B cell (primary cell): ENCODE results near the gene RNF7. TPM values are rescaled to one million over a fixed set of nuclear protein-coding genes. Genes with fewer than 3 reads are reported as not detected.

Experiments used
- ATAC-seq: fragments of 200-7000 bp; cut with Tn5 transposase; one replicate; pipeline ENCODE4 v1.10.0; 2021; ENCODE audit warnings: low read depth, mild to moderate bottlenecking, moderate number of reproducible peaks, moderate library complexity
- CTCF ChIA-PET: fragments of 350-600 bp; sonication (Branson Sonifier 250); formaldehyde crosslinking; loops from one replicate; lab custom pipeline; 2021; ENCODE audit warnings: antibody characterized with exemption, inconsistent platforms; lab: Charles Lee
- POLR2A ChIA-PET: fragments of 350-600 bp; sonication (Branson Sonifier 250); formaldehyde crosslinking; loops from one replicate; lab custom pipeline; 2021; ENCODE audit warnings: antibody characterized with exemption; lab: Charles Lee
- DNase-seq: peaks from one replicate; pipeline ENCODE4 v3.0.0; 2013
- H2AFZ ChIP-seq: 2 replicates; pipeline ENCODE4 v1.6.1; 2012; ENCODE audit warnings: mild to moderate bottlenecking, low read depth, low read length; ENCODE audit not compliant: insufficient read depth, poor library complexity, severe bottlenecking
- H3K27ac ChIP-seq, 2 donors: 1 replicate in 1 of 2; 2 replicates in 1 of 2; pipeline ENCODE4 v1.5.1; 2012 to 2013; ENCODE audit warnings: low read length in 2 of 2, mild to moderate bottlenecking in 2 of 2, moderate library complexity in 1 of 2
- H3K27me3 ChIP-seq, 4 experiments: fragments of 200-600 bp in 1 of 4; sonication (generic) in 1 of 4; replicated peaks in 1 of 4; 1 replicate in 2 of 4; 2 replicates in 2 of 4; pipeline versions ENCODE4 v1.6.1 to v1.7.0; 2013 to 2016; ENCODE audit warnings: low read length in 3 of 4, mild to moderate bottlenecking in 2 of 4, mixed read lengths in 1 of 4, moderate library complexity in 1 of 4; ENCODE audit not compliant: insufficient read depth in 4 of 4, control insufficient read depth in 3 of 4; ENCODE audit errors: control extremely low read depth in 1 of 4
- H3K36me3 ChIP-seq, 2 experiments: replicated peaks in 1 of 2; 1 replicate in 1 of 2; 2 replicates in 1 of 2; pipeline versions ENCODE4 v1.6.1 to v1.7.1; 2013; ENCODE audit warnings: low read length in 1 of 2; ENCODE audit not compliant: insufficient read depth in 2 of 2, control insufficient read depth in 1 of 2; ENCODE audit errors: control extremely low read depth in 1 of 2, extremely low read depth in 1 of 2
- H3K4me1 ChIP-seq, 2 donors: fragments of 200-600 bp in 1 of 2; sonication (generic) in 1 of 2; 1 replicate in 1 of 2; 2 replicates in 1 of 2; pipeline versions ENCODE4 v1.5.1 to v1.6.1; 2013 to 2017; ENCODE audit warnings: low read length in 2 of 2; ENCODE audit not compliant: control insufficient read depth in 2 of 2, insufficient read depth in 2 of 2
- H3K4me2 ChIP-seq: replicated peaks from 2 replicates; pipeline ENCODE3; 2012; ENCODE audit warnings: mild to moderate bottlenecking, low read depth, low read length; ENCODE audit not compliant: poor library complexity, severe bottlenecking
- H3K4me3 ChIP-seq, 5 experiments: fragments of 200-600 bp in 1 of 5; sonication (generic) in 1 of 5; 1 replicate in 3 of 5; 2 replicates in 2 of 5; pipeline versions ENCODE4 v1.5.1 to v1.7.0; 2011 to 2016; ENCODE audit warnings: low read length in 4 of 5, mild to moderate bottlenecking in 4 of 5, low read depth in 2 of 5, control low read depth in 1 of 5, moderate library complexity in 1 of 5; ENCODE audit not compliant: insufficient read depth in 1 of 5; ENCODE audit errors: control extremely low read depth in 1 of 5, extremely low read depth in 1 of 5
- H3K79me2 ChIP-seq: fragments of 200-600 bp; sonication (generic); one replicate; pipeline ENCODE4 v1.6.0; 2016; ENCODE audit warnings: low read length; ENCODE audit not compliant: control insufficient read depth, insufficient read depth
- H3K9ac ChIP-seq: fragments of 200-600 bp; sonication (generic); 2 replicates; pipeline ENCODE4 v1.6.1; 2017; ENCODE audit warnings: mild to moderate bottlenecking, low read length, moderate library complexity
- H3K9me3 ChIP-seq, 3 donors: one replicate each; pipeline versions ENCODE4 v1.6.1 to v1.7.1; 2013; ENCODE audit warnings: low read length in 2 of 3; ENCODE audit not compliant: control insufficient read depth in 2 of 3, insufficient read depth in 1 of 3; ENCODE audit errors: control extremely low read depth in 1 of 3
- H4K20me1 ChIP-seq: 2 replicates; pipeline ENCODE4 v1.6.0; 2012; ENCODE audit warnings: mild to moderate bottlenecking, low read length; ENCODE audit not compliant: insufficient read depth, control insufficient read depth, poor library complexity, severe bottlenecking
- H3K27ac Mint-ChIP-seq: one replicate; pipeline ENCODE4 v1.8.0; 2021; ENCODE audit warnings: mixed read lengths
- H3K27me3 Mint-ChIP-seq: one replicate; pipeline ENCODE4 v1.8.0; 2021; ENCODE audit warnings: mixed read lengths
- H3K4me1 Mint-ChIP-seq: one replicate; pipeline ENCODE4 v1.8.0; 2021; ENCODE audit warnings: mixed read lengths
- H3K4me3 Mint-ChIP-seq: one replicate; pipeline ENCODE4 v1.8.0; 2021; ENCODE audit warnings: mixed read lengths
- H3K9me3 Mint-ChIP-seq: one replicate; pipeline ENCODE4 v1.8.0; 2022; ENCODE audit warnings: mixed read lengths; ENCODE audit not compliant: insufficient read depth
- EZH2 ChIP-seq: IDR thresholded peaks from 2 replicates; pipeline ENCODE4 v1.6.1; 2012; ENCODE audit warnings: borderline replicate concordance, low read depth, mild to moderate bottlenecking, moderate library complexity, low read length; ENCODE audit not compliant: insufficient read depth, poor library complexity, severe bottlenecking
- whole genome bisulfite sequencing: methylation state at CpG from one replicate; pipeline ENCODE4 v1.1.5; 2013; ENCODE audit warnings: missing lambda C conversion rate; ENCODE audit not compliant: insufficient coverage; 5-methylcytosine and 5-hydroxymethylcytosine counted together
- intact Hi-C: fragments of 100-400 bp; cut with micrococcal nuclease; formaldehyde crosslinking; loops from one replicate; pipeline ENCODE4 v1.10.0; 2022
- polyA plus RNA-seq: library from polyadenylated mRNA; depleted of rRNA; stranded (reverse); fragments of >200 nt; gene quantifications from 2 replicates; pipeline ENCODE4 v1.2.3, GENCODE V29; 2012
- total RNA-seq, 2 donors: library from RNA; stranded (reverse); fragments of 120-200 nt in 1 of 2; gene quantifications; 1 replicate in 1 of 2; 2 replicates in 1 of 2; pipeline versions ENCODE4 v1.2.3 to v1.2.4, GENCODE V29; 2013 to 2022
- TF ChIP-seq, protein P1 (sequence below): fragments of 200-600 bp; IDR thresholded peaks from one replicate; pipeline ENCODE4 v1.8.0; 2022; ENCODE audit warnings: antibody characterized with exemption, mild to moderate bottlenecking

RNF7 gene
- total and polyA plus RNA-seq, 2 donors (not counting 1 experiment from before 2014, with no cell fraction given), result 38.0 to 40.9 TPM

DNA sequence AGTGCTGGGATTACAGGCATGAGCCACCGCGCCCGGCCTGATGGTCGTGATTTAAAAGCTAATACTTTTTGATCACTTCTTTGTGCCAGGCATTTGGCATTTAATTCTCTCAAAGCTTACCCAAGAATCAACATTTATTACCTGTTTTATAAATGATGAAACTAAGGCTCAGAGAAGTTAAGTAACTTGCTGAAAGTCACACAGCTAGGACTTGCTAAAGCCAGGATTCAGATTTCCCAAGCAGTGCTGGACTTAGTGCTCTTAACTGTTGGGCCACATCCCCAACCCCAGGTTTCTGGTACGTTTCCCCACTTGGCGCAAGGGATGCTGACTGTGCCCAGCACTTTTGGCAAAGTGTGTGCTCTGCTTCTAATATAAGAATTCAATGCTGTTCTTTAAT, 35.6 kb downstream of the RNF7 start:
- H3K4me3 ChIP-seq, result no peak overlapping the region
- intact Hi-C loops, result no loop called here
- no peaks in the 10 kb centered on the region for H3K9me3 ChIP-seq
- no peaks in the 10 kb centered on the region for H3K4me1 ChIP-seq
- TF ChIP-seq, protein P1, sequence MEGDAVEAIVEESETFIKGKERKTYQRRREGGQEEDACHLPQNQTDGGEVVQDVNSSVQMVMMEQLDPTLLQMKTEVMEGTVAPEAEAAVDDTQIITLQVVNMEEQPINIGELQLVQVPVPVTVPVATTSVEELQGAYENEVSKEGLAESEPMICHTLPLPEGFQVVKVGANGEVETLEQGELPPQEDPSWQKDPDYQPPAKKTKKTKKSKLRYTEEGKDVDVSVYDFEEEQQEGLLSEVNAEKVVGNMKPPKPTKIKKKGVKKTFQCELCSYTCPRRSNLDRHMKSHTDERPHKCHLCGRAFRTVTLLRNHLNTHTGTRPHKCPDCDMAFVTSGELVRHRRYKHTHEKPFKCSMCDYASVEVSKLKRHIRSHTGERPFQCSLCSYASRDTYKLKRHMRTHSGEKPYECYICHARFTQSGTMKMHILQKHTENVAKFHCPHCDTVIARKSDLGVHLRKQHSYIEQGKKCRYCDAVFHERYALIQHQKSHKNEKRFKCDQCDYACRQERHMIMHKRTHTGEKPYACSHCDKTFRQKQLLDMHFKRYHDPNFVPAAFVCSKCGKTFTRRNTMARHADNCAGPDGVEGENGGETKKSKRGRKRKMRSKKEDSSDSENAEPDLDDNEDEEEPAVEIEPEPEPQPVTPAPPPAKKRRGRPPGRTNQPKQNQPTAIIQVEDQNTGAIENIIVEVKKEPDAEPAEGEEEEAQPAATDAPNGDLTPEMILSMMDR, result no peak
- no peak for TF ChIP-seq EZH2
- DNase-seq, result no peak
- H3K79me2 ChIP-seq, result no peaks in the 10 kb centered on the region
- no peak overlapping the region for H3K9ac ChIP-seq
- no peak for ATAC-seq
- ChIA-PET POLR2A (interaction anchor here (0.7 kb wide), 1 partner anchor 195 kb away, joined by 4 read pairs; no protein-coding TSS in a partner anchor), CTCF (interaction anchor here (0.7 kb wide), 1 partner anchor 45 kb away, joined by 3 read pairs; no protein-coding TSS in a partner anchor)
- Mint-ChIP-seq H3K9me3 (no peaks in the 10 kb centered on the region), H3K27ac (no peak overlapping the region), H3K4me1 (no peaks in the 10 kb centered on the region), H3K27me3 (peaks cover 5% of the 10 kb centered on the region), H3K4me3 (no peak overlapping the region)
- H4K20me1 ChIP-seq, result no peaks in the 10 kb centered on the region
- no peaks in the 10 kb centered on the region for H3K27me3 ChIP-seq
- no CpG with 5 or more reads among the region's 6 CpGs for WGBS
- no peaks in the 10 kb centered on the region for H3K36me3 ChIP-seq
- no peak overlapping the region for H3K27ac ChIP-seq
- H2AFZ ChIP-seq, result no peak overlapping the region
- H3K4me2 ChIP-seq, result no peak overlapping the region

DNA sequence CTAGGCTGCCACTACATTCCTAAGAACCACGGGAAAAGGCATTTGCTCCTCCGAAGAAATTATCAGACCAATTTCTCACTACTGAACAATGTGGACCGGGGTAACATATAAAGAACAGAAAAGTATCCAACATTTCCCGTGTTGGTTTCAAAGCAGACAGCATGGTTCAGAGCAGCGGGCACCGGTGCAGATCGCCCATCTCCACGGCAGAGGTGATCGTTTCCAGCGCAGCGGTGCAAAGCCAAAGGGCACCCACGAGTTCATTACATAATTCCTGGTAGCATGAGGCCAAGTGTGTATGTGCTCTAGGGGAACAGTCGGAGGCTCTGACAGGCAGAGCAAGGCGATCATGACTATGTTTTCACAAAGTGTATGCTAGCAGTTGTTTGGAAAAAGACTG, 38.3 kb downstream of the RNF7 start:
- Mint-ChIP-seq H3K9me3 (peaks cover 2% of the 10 kb centered on the region), H3K27ac (no peak overlapping the region), H3K27me3 (no peaks in the 10 kb centered on the region), H3K4me3 (no peak overlapping the region), H3K4me1 (no peaks in the 10 kb centered on the region)
- DNase-seq (no peak), ATAC-seq (no peak)
- Histone ChIP-seq H3K36me3 (no peaks in the 10 kb centered on the region), H3K4me1 (no peaks in the 10 kb centered on the region), H3K9me3 (no peaks in the 10 kb centered on the region), H3K27me3 (no peaks in the 10 kb centered on the region), H2AFZ (no peak overlapping the region), H4K20me1 (no peaks in the 10 kb centered on the region), H3K9ac (no peak overlapping the region), H3K4me2 (no peak overlapping the region), H3K27ac (no peak overlapping the region), H3K79me2 (no peaks in the 10 kb centered on the region), H3K4me3 (no peak overlapping the region)
- WGBS, result 100% methylated on average over 9 of the region's 14 CpGs
- ChIA-PET POLR2A (no interaction called here), CTCF (no interaction called here)
- intact Hi-C loops, result no loop called here
- no peak for TF ChIP-seq EZH2
- TF ChIP-seq, protein P1, result no peak
